GM19240 (cell line): Measurements from ENCODE around the gene ZGPAT.

Experiments
- DNase-seq: peaks from one replicate; pipeline ENCODE4 v3.0.0; 2011; ENCODE audit warnings: low spot score; ENCODE audit not compliant: insufficient read length

ZGPAT gene

DNA sequence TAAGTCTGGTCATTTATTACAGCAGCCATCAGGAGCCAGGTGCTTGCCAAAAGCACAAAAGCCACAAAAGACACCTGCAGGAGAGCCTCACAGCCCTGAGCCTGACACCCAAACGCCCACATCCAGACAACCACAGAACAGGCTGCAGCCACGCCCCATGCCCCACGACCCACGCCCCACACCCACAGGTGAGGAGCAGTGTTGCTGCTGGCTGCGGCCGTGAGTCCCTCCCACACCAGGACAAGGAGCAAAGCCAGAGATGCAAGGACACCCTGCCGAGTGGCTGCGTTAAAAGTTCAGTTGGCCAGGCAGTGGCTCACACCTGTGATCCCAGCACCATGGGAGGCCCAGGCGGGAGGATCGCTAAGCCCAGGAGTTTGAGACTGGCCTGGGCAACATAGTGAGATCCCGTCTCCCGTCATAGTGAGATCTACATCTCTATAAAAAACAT lies 74.7 kb downstream of the ZGPAT start:
- DNase-seq = no peak

DNA sequence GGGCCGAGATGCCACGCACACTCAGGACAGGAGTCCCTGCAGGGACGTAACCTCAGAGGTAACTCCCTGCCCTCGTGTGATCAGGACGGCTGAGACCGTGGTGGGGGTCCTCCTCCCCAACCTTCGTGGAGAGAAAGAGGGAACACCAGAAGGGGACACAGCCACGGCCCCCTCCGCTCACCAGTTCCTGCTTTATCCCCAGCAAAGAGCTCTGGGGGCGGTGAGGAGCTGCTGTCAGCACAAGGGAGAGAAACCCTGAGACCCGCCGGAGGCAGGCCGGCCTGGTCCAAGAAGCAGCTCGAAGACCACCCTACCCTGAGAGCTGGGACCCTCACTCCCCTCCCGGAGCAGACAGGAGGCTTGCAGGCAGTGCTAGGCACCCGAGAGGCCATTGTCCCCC lies 76.1 kb downstream of the ZGPAT start:
- no peak for DNase-seq

DNA sequence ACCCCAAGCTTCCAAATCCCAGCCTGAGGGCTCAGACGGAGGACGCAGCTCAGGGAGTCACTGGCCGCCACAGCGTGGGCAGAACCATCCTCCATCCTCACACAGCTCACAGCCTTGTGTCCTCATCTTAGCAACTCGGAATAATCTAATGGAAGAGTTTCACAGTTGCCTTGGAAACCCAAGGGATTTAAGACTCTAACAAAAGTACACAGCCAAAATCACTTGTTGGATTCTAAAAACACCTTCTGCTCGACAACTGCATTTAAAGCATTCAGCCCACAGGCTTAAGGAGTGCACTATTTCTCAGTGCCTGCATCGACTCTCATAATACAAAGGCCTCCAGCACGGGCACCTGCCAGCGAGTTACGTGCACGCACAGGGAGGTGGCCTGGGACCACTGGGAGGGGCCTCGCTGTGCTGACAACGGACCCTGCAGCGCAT lies 77.9 kb downstream of the ZGPAT start:
- DNase-seq = no peak
